PFSK-1 (cell line): ENCODE data around the gene BICDL1.

Experiments used
- POLR2AphosphoS5 ChIP-seq: IDR thresholded peaks from 2 replicates; pipeline ENCODE4 v1.6.1; 2012; ENCODE audit warnings: low read depth, mild to moderate bottlenecking, control low read depth, low read length, moderate library complexity
- TF ChIP-seq, protein P1 (sequence below), 2 experiments: IDR thresholded peaks; 2 replicates each; pipeline versions ENCODE4 v1.6.1 to v1.8.0; 2011 to 2012; ENCODE audit warnings: low read depth in 2 of 2, low read length in 2 of 2, control low read depth in 1 of 2, inconsistent platforms in 1 of 2, mild to moderate bottlenecking in 1 of 2, moderate library complexity in 1 of 2; ENCODE audit not compliant: insufficient read depth in 1 of 2

DNA sequence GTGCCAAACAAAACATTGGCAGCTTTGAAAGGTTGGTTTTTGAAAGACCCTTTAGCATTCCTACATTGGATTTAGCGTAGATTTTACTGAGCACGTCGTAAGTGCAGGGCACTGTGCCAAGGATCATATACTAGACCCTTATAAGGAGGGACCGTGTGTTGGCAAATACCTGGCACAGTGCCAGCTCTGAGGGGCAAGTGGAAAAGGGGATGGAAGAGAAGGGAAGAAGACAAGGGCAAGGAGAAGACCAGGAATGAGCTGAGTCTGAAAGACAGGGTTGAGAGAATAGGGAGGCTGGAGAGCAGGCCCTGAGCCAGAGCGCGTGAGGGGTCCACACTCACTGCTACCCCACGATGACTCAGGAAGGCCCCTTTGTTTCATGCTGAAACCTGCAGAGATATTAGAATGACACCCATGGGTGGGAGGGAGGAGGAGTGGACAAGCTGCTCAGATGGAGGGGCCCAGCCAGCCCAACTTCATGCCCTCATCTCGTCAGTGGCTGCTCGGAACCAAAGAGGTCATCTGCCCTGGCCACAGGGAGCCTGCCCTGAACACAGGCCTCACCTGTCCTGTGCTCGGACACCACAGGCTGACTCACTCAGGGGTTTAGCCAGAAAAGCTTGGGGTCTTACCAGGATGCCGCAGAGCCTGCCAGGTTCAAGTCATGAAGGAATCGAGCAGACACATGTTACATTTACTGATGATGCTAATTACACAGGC is 102.5 kb downstream of the BICDL1 start:
- TF ChIP-seq, protein P1, sequence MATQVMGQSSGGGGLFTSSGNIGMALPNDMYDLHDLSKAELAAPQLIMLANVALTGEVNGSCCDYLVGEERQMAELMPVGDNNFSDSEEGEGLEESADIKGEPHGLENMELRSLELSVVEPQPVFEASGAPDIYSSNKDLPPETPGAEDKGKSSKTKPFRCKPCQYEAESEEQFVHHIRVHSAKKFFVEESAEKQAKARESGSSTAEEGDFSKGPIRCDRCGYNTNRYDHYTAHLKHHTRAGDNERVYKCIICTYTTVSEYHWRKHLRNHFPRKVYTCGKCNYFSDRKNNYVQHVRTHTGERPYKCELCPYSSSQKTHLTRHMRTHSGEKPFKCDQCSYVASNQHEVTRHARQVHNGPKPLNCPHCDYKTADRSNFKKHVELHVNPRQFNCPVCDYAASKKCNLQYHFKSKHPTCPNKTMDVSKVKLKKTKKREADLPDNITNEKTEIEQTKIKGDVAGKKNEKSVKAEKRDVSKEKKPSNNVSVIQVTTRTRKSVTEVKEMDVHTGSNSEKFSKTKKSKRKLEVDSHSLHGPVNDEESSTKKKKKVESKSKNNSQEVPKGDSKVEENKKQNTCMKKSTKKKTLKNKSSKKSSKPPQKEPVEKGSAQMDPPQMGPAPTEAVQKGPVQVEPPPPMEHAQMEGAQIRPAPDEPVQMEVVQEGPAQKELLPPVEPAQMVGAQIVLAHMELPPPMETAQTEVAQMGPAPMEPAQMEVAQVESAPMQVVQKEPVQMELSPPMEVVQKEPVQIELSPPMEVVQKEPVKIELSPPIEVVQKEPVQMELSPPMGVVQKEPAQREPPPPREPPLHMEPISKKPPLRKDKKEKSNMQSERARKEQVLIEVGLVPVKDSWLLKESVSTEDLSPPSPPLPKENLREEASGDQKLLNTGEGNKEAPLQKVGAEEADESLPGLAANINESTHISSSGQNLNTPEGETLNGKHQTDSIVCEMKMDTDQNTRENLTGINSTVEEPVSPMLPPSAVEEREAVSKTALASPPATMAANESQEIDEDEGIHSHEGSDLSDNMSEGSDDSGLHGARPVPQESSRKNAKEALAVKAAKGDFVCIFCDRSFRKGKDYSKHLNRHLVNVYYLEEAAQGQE (IDR thresholded peaks at IDR 0.05; ENCODE audit: insufficient read depth in 1 of 2, low read depth in 2 of 2, low read length in 2 of 2) = no peak
- TF ChIP-seq POLR2AphosphoS5 = no peak
